Measurements from ENCODE around the gene FANCD2. TPM values are rescaled to one million over a fixed set of nuclear protein-coding genes. Genes with fewer than 3 reads are reported as not detected.
"Not testable (repeated sequence)": the region's sequence is repeated elsewhere in the genome, so short reads cannot be mapped to it uniquely, and the experiment has no call there.

The FANCD2 gene
- total RNA-seq, 4 donors from 2014 or later = 4.9 to 23.2 (median 10.5) TPM

DNA sequence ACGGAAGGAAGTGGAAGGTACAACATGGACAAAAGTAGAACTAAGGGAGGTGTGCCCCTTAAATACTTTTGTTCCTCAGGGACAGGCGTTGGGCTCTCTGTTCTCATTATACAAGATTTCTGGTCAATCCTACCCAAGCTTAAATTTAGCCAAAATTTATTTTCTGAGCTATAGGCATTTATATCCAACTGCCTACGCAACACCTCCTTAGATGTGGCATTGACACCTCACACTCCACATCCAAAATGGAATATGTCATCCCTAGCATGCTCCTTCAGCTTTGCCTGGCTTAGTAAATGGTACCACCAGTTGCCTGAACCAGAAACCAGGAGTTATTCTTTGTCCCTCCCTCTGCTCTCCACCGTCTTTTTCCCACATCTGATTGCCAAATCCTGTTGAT lies 55.6 kb downstream of the FANCD2 start:
- Histone ChIP-seq H3K4me3 (no peak overlapping the region), H3K4me1 (peaks cover 8% of the 10 kb centered on the region), H3K9me3 (no peaks in the 10 kb centered on the region), H3K36me3 (no peaks in the 10 kb centered on the region), H3K27me3 (no peaks in the 10 kb centered on the region), H3K27ac (no peak overlapping the region)
- no peak for TF ChIP-seq POLR2AphosphoS5 (IDR thresholded peaks at IDR 0.05)
- DNase-seq (ENCODE audit: low spot score in 2 of 2) = no peak
- 88% methylated on average over 4 of the region's 4 CpGs for WGBS

DNA sequence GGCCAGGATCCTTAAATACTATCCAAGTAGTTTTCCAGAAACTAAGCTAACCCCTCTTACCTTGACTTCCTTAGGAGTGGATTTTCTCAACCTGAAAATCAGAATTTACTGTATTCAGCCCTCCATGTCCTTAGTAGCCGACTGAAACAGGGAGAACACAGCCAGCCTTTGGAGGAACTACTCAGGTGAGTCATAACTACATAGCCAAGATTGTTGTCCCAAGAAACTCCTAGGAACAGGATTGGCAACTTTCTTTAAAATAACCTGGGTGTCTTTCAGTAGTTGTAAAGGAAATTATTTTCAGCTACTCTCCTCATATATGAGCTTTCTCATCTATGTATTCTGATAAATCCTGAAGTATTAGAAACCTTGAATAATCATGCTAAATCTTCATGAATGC lies 59.5 kb downstream of the FANCD2 start:
- Histone ChIP-seq H3K36me3 (no peaks in the 10 kb centered on the region), H3K9me3 (no peaks in the 10 kb centered on the region), H3K4me1 (peaks cover 8% of the 10 kb centered on the region), H3K27ac (no peak overlapping the region), H3K27me3 (no peaks in the 10 kb centered on the region), H3K4me3 (no peak overlapping the region)
- TF ChIP-seq, protein P1, sequence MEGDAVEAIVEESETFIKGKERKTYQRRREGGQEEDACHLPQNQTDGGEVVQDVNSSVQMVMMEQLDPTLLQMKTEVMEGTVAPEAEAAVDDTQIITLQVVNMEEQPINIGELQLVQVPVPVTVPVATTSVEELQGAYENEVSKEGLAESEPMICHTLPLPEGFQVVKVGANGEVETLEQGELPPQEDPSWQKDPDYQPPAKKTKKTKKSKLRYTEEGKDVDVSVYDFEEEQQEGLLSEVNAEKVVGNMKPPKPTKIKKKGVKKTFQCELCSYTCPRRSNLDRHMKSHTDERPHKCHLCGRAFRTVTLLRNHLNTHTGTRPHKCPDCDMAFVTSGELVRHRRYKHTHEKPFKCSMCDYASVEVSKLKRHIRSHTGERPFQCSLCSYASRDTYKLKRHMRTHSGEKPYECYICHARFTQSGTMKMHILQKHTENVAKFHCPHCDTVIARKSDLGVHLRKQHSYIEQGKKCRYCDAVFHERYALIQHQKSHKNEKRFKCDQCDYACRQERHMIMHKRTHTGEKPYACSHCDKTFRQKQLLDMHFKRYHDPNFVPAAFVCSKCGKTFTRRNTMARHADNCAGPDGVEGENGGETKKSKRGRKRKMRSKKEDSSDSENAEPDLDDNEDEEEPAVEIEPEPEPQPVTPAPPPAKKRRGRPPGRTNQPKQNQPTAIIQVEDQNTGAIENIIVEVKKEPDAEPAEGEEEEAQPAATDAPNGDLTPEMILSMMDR (IDR thresholded peaks at IDR 0.05) = no peak
- TF ChIP-seq POLR2A (IDR thresholded peaks at IDR 0.05) (no peak), EP300 (IDR thresholded peaks at IDR 0.05) (no peak), POLR2AphosphoS5 (IDR thresholded peaks at IDR 0.05) (no peak)
- no peak for DNase-seq (ENCODE audit: low spot score in 2 of 2)
- WGBS = 58% methylated on average over 1 of the region's 1 CpG

DNA sequence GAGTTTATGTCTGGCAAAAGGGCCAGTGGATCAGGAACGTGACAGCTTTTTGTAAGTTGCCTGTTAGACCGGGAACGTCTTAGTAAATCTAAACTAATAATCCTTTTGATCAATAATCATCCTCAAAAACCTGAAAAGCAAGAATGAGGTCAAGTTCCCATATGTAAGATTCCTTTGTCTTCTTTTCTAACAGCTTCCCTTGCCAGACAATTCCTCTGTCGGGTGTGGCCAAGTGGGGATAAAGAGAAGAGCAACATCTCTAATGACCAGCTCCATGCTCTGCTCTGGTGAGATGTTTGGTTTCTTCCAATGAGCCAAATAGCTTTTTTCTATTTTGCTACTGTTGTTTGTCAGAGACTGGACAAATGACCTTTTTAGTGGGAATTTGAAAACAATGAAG lies 62.0 kb downstream of the FANCD2 start:
- Histone ChIP-seq H3K27me3 (no peaks in the 10 kb centered on the region), H3K4me1 (peaks cover 8% of the 10 kb centered on the region), H3K4me3 (no peak overlapping the region), H3K9me3 (no peaks in the 10 kb centered on the region), H3K27ac (no peak overlapping the region), H3K36me3 (no peaks in the 10 kb centered on the region)
- DNase-seq (ENCODE audit: low spot score in 2 of 2) = no peak
- TF ChIP-seq EP300 (IDR thresholded peaks at IDR 0.05) (no peak), POLR2AphosphoS5 (IDR thresholded peaks at IDR 0.05) (no peak), POLR2A (IDR thresholded peaks at IDR 0.05) (no peak)
- TF ChIP-seq, protein P1 (IDR thresholded peaks at IDR 0.05) = no peak
- 72% methylated on average over 4 of the region's 4 CpGs for WGBS

- Histone ChIP-seq H3K9me3 (no peaks in the 10 kb centered on the region), H3K27me3 (no peaks in the 10 kb centered on the region), H3K4me3 (no peak overlapping the region), H3K36me3 (no peaks in the 10 kb centered on the region), H3K27ac (no peak overlapping the region), H3K4me1 (peaks cover 8% of the 10 kb centered on the region)
- TF ChIP-seq POLR2AphosphoS5 (IDR thresholded peaks at IDR 0.05) (no peak), POLR2A (IDR thresholded peaks at IDR 0.05) (no peak), EP300 (IDR thresholded peaks at IDR 0.05) (no peak)
- TF ChIP-seq, protein P1 (IDR thresholded peaks at IDR 0.05) = no peak
- WGBS = 92% methylated on average over 6 of the region's 6 CpGs
- DNase-seq (ENCODE audit: low spot score in 2 of 2) = no peak
Observed at GRCh38 chr3:10090179-10090578, 63.9 kb downstream of the FANCD2 start.

- not testable (repeated sequence) for H3K9me3 ChIP-seq; H3K4me3 ChIP-seq; DNase-seq (ENCODE audit: low spot score in 2 of 2); H3K4me1 ChIP-seq; H3K27ac ChIP-seq; H3K36me3 ChIP-seq; H3K27me3 ChIP-seq
- no CpG with 5 or more reads among the region's 1 CpG for WGBS
Observed at GRCh38 chr3:10090774-10091173, 64.5 kb downstream of the FANCD2 start.

DNA sequence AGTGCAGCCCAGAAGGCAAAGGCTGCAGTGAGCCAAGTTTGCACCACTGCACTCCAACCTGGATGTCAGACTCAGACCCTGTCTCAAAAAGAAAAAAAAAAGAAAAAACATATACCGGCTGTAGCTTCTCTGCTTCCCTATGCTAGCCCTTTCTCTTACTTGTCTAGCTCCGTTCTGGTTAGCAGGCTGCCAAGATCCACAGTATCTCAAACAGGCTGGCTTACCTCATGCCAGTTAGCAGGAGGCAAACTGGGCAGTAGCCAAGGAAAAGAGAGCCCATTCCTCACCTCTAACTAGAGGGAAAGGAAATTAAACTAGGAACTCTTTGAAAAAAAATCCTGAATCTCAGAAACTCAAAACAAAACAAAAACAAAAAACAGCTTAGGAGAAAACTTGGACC lies 65.2 kb downstream of the FANCD2 start:
- WGBS = 80% methylated on average over 1 of the region's 2 CpGs
- H3K27ac ChIP-seq; H3K36me3 ChIP-seq; H3K9me3 ChIP-seq; H3K4me1 ChIP-seq; H3K27me3 ChIP-seq; DNase-seq (ENCODE audit: low spot score in 2 of 2); H3K4me3 ChIP-seq: not testable (repeated sequence)

DNA sequence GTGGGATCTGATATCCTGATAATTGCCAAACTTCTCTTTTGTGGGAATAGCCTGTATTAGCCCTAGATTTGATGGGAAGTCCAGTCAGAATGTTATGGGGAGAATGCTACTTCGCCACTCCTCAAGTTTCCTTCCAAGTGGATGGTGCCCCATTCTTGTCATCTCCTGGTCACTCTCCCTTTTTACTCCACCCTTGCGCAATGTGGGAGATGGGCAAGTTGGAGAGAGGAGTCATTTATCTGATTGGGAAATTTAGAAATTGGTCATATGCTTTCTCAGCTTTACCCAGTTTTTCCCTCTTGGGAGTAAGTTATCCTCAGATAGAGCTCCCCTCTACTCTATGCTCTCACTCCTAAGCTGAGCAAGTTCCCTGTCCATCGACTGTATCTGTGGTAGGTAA lies 67.4 kb downstream of the FANCD2 start:
- TF ChIP-seq EP300 (IDR thresholded peaks at IDR 0.05) (no peak), POLR2A (IDR thresholded peaks at IDR 0.05) (no peak), POLR2AphosphoS5 (IDR thresholded peaks at IDR 0.05) (no peak)
- TF ChIP-seq, protein P1 (IDR thresholded peaks at IDR 0.05) = no peak

More for the DNA sequence above, 67.4 kb downstream of the FANCD2 start:
- no peaks in the 10 kb centered on the region for H3K4me1 ChIP-seq
- H3K27me3 ChIP-seq = no peaks in the 10 kb centered on the region
- DNase-seq (ENCODE audit: low spot score in 2 of 2) = no peak
- 95% methylated on average over 3 of the region's 3 CpGs for WGBS
- no peak overlapping the region for H3K4me3 ChIP-seq
- no peak overlapping the region for H3K27ac ChIP-seq
- no peaks in the 10 kb centered on the region for H3K36me3 ChIP-seq
- H3K9me3 ChIP-seq = no peaks in the 10 kb centered on the region

All from suprapubic skin (tissue), 4 donors.